HepG2 (cell line): ENCODE measurements around the gene RHOT2. TPM values are rescaled to one million over a fixed set of nuclear protein-coding genes. Genes with fewer than 3 reads are reported as not detected.

Experiments
- ATAC-seq: fragments of 200-7000 bp; cut with Tn5 transposase; 3 replicates; pipeline ENCODE4 v1.9.1; 2020; ENCODE audit warnings: mild to moderate bottlenecking, moderate library complexity
- BruUV-seq: library from RNA; stranded (reverse); fragments of 400-500 nt; replicated peaks from 2 replicates; lab custom pipeline; 2021; lab: Mats Ljungman, UMichigan
- CTCF ChIA-PET: fragments of 300-600 bp; formaldehyde crosslinking; extraction: SDS; loops from one replicate; lab custom pipeline; 2021; ENCODE audit warnings: low total read pairs, inconsistent platforms, low intra/inter-chr PET ratio; lab: Yijun Ruan, JAX
- POLR2A ChIA-PET: fragments of 350-600 bp; sonication (Branson Sonifier 250); formaldehyde crosslinking; loops from one replicate; lab custom pipeline; 2020; ENCODE audit warnings: antibody characterized with exemption, inconsistent platforms; lab: Yijun Ruan, JAX
- DNase-seq: peaks from one replicate; pipeline ENCODE4 v3.0.0-alpha.2; 2015; ENCODE audit warnings: low spot score
- FAIRE-seq: peaks from 3 replicates; lab custom pipeline; 2011; peaks lifted over from hg19 to GRCh38; lab: Jason Lieb, UNC
- H2AFZ ChIP-seq: one replicate; pipeline ENCODE4 v1.6.1; 2011; ENCODE audit warnings: low read length, inconsistent platforms
- H3K27ac ChIP-seq: fragments of 300-600 bp; 3 replicates; pipeline ENCODE4 v1.8.0; 2011; ENCODE audit warnings: mixed run types, mild to moderate bottlenecking, mixed read lengths, low read length, inconsistent platforms; ENCODE audit not compliant: insufficient read depth; ENCODE audit errors: extremely low read length
- H3K27me3 ChIP-seq, 2 experiments: fragments of 200-600 bp in 1 of 2; 2 replicates in 1 of 2; 3 replicates in 1 of 2; pipeline versions ENCODE4 v1.6.0 to v1.8.0; 2011; ENCODE audit warnings: low read length in 2 of 2, mild to moderate bottlenecking in 2 of 2, moderate library complexity in 2 of 2, inconsistent platforms in 1 of 2; ENCODE audit not compliant: insufficient read depth in 2 of 2, control insufficient read depth in 1 of 2
- H3K36me3 ChIP-seq, 2 experiments: fragments of 200-600 bp in 1 of 2; replicated peaks in 1 of 2; 2 replicates in 1 of 2; 3 replicates in 1 of 2; pipeline versions ENCODE4 v1.5.1 to v1.8.0; 2011; ENCODE audit warnings: low read length in 2 of 2, inconsistent platforms in 1 of 2; ENCODE audit not compliant: insufficient read depth in 2 of 2, control insufficient read depth in 1 of 2
- H3K4me1 ChIP-seq: 2 replicates; pipeline ENCODE4 v1.5.1; 2012; ENCODE audit warnings: low read length, inconsistent platforms; ENCODE audit not compliant: insufficient read depth
- H3K4me2 ChIP-seq: 2 replicates; pipeline ENCODE4 v1.6.0; 2011; ENCODE audit warnings: low read depth, low read length, inconsistent platforms
- H3K4me3 ChIP-seq, 3 experiments: fragments of 200-600 bp in 1 of 3; sonication (generic), shearing (Covaris generic) in 1 of 3; replicated peaks in 1 of 3; 2 replicates each; pipeline ENCODE4 v1.5.1; 2011 to 2016; ENCODE audit warnings: low read length in 3 of 3, inconsistent platforms in 2 of 3, low read depth in 2 of 3, mild to moderate bottlenecking in 2 of 3, control low read depth in 1 of 3, mixed read lengths in 1 of 3; ENCODE audit not compliant: insufficient read depth in 1 of 3
- H3K79me2 ChIP-seq: one replicate; pipeline ENCODE4 v1.6.1; 2011; ENCODE audit warnings: low read length, inconsistent platforms; ENCODE audit not compliant: insufficient read depth
- H3K9ac ChIP-seq: 2 replicates; pipeline ENCODE4 v1.6.0; 2011; ENCODE audit warnings: mild to moderate bottlenecking, low read depth, low read length, inconsistent platforms; ENCODE audit not compliant: insufficient read depth
- H3K9me3 ChIP-seq: 2 replicates; pipeline ENCODE4 v1.5.1; 2012; ENCODE audit warnings: mild to moderate bottlenecking, low read length
- H4K20me1 ChIP-seq: 2 replicates; pipeline ENCODE4 v1.6.0; 2011; ENCODE audit warnings: inconsistent platforms, mild to moderate bottlenecking, low read length, moderate library complexity; ENCODE audit not compliant: insufficient read depth
- FLYWCH1 ChIP-seq: sonication (generic); formaldehyde crosslinking; IDR thresholded peaks from 2 replicates; pipeline ENCODE4 v1.8.1; 2023; ENCODE audit warnings: mild to moderate bottlenecking, missing genetic modification reagents
- GLI4 ChIP-seq: sonication (generic); formaldehyde crosslinking; IDR thresholded peaks from 2 replicates; pipeline ENCODE4 v1.5.1; 2020; ENCODE audit warnings: missing genetic modification reagents, mild to moderate bottlenecking, moderate library complexity, borderline replicate concordance
- LCORL ChIP-seq, 2 experiments: fragments of 450-650 bp in 1 of 2; sonication (generic) in 1 of 2; formaldehyde crosslinking in 1 of 2; IDR thresholded peaks; 2 replicates each; pipeline versions ENCODE4 v1.5.0 to v1.6.1; 2017 to 2020; ENCODE audit warnings: antibody characterized with exemption in 1 of 2, missing genetic modification reagents in 1 of 2
- PCBP1 ChIP-seq: fragments of 200-400 bp; formaldehyde crosslinking; IDR thresholded peaks from 2 replicates; pipeline ENCODE4 v1.6.1; 2017; ENCODE audit warnings: mild to moderate bottlenecking, low read depth, low read length, borderline replicate concordance
- RFXAP ChIP-seq: sonication (generic); formaldehyde crosslinking; IDR thresholded peaks from 2 replicates; pipeline ENCODE4 v1.4.0; 2020; ENCODE audit warnings: missing genetic modification reagents, borderline replicate concordance
- ZNF225 ChIP-seq: sonication (generic); formaldehyde crosslinking; IDR thresholded peaks from 2 replicates; pipeline ENCODE4 v1.4.0; 2020; ENCODE audit warnings: mild to moderate bottlenecking, missing genetic modification reagents
- ZNF7 ChIP-seq: IDR thresholded peaks from 2 replicates; pipeline ENCODE4 v1.6.1; 2016; ENCODE audit warnings: missing biosample characterization, missing genetic modification reagents
- WGBS: methylation state at CpG from one replicate; pipeline ENCODE4 v1.1.6; 2017; ENCODE audit warnings: low lambda C conversion rate; 5-methylcytosine and 5-hydroxymethylcytosine counted together
- in situ Hi-C: cut with HindIII; loops from 2 replicates; pipeline ENCODE4 v1.10.0; 2017; ENCODE audit warnings: low pct_unique_long_range_greater_than_20kb; ENCODE audit not compliant: extremely low pct_ligation_motif_present
- intact Hi-C: fragments of 100-400 bp; cut with micrococcal nuclease; formaldehyde crosslinking; loops from one replicate; pipeline ENCODE4 v1.10.0; 2022; ENCODE audit not compliant: unreplicated experiment
- polyA plus RNA-seq, 8 experiments: library from polyadenylated mRNA; depleted of rRNA in 3 of 8; stranded (reverse) in 7 of 8; unstranded in 1 of 8; fragments of >200 nt; fragmentation: Illumina TruSeq in 4 of 8; extraction: Trizol in 4 of 8; gene quantifications; 2 replicates each; pipeline versions ENCODE4 v1.2.1 to v1.2.3, GENCODE V29; 2011 to 2016; ENCODE audit warnings: low read depth in 4 of 8, missing spikeins in 1 of 8, mixed read lengths in 1 of 8; ENCODE audit not compliant: insufficient read depth in 1 of 8
- total RNA-seq, 5 experiments: library from RNA; depleted of rRNA; stranded (reverse); fragments of >200 nt; fragmentation: Illumina TruSeq; extraction: Trizol; gene quantifications; 2 replicates each; pipeline ENCODE4 v1.2.3, GENCODE V29; 2016; ENCODE audit warnings: low read depth in 1 of 5
- TF ChIP-seq, protein P1 (sequence below): sonication (generic); formaldehyde crosslinking; conservative IDR thresholded peaks from 2 replicates; pipeline ENCODE4 v1.8.1; 2023; ENCODE audit warnings: missing genetic modification reagents
- TF ChIP-seq, protein P2 (sequence below): sonication (generic); formaldehyde crosslinking; IDR thresholded peaks from 2 replicates; pipeline ENCODE4 v1.4.0; 2020; ENCODE audit warnings: missing genetic modification reagents, mild to moderate bottlenecking, borderline replicate concordance
- TF ChIP-seq, protein P3 (sequence below): IDR thresholded peaks from 2 replicates; pipeline ENCODE4 v1.6.1; 2012; ENCODE audit warnings: inconsistent platforms

Gene RHOT2
- total and polyA plus RNA-seq, 2 of the 13 experiments (the other 11 are each of a cell fraction or from before 2014, with no cell fraction given), result 63.6 to 76.9 TPM

DNA sequence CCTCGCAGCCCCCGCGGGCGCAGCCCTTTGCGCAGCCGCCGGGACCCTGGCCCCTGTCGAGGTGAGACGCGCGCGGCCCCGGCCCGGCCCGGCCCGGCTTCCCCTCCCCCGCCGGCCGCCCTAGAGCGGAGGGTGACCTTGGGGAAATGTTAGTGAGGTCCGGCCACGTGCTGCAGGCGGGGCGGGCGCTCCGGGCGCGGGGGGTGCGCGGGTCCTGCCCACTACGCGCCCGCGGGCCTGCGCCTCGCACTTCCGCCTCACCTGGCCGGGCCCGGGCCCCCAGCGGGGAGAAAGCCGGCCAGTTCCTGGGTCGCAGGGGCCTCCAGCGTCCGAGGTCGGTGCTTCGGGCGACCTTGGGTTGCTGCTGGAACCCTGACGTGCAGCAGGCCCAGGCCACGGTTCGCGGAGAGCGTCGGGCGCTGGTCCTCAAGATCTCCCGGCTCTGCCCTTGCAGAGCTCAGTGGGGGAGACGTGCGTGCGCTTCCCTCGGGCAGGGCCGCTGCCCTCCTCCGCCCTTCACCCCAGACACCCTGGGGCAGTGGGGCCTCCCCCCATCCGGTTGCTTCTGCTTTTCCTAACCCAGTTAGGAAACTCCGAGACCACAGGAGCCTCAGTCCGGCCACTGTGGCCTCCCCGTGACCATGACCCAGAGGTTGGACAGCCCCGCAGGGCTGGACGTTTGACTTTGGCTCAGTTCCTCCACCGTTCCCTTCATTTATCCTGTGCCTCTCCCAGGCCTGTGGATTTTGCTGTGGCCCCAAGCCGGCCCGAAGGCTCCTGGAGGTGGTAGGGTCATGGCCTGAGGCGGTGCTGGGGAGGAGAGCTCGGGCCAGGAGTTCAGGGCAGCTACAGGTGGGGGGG lies 25.5 kb upstream of the RHOT2 start (continued):
- TF ChIP-seq, protein P1, sequence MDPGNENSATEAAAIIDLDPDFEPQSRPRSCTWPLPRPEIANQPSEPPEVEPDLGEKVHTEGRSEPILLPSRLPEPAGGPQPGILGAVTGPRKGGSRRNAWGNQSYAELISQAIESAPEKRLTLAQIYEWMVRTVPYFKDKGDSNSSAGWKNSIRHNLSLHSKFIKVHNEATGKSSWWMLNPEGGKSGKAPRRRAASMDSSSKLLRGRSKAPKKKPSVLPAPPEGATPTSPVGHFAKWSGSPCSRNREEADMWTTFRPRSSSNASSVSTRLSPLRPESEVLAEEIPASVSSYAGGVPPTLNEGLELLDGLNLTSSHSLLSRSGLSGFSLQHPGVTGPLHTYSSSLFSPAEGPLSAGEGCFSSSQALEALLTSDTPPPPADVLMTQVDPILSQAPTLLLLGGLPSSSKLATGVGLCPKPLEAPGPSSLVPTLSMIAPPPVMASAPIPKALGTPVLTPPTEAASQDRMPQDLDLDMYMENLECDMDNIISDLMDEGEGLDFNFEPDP (CRISPR knock-in tag), result no peak
- TF ChIP-seq LCORL (IDR thresholded peaks at IDR 0.05) (no peak), LCORL (CRISPR knock-in tag; IDR thresholded peaks at IDR 0.05) (peak; percentile 68)

DNA sequence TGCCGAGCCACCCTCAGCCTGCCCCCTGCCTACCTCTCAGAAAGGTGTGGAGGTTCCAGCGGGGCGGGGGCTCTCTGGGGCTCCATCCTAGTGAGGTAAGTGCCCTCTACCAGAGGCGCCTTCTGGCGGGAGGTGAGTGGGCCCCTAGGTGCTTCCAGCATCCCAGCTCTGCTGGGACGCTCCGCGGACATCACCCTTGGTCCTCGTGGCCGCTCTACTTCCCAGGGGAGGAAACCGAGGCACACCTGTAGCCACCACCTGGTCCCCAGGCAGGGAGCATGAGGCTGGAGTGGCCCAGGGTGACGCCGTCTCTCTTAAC lies 24.9 kb upstream of the RHOT2 start:
- H3K4me2 ChIP-seq, result peak overlapping the region; percentile 98
- H3K79me2 ChIP-seq, result peaks cover 27% of the 10 kb centered on the region
- H3K36me3 ChIP-seq, result no peaks in the 10 kb centered on the region
- WGBS, result 0% methylated on average over 1 of the region's 13 CpGs
- peaks cover 69% of the 10 kb centered on the region for H3K4me1 ChIP-seq
- peak overlapping the region; percentile 94 for H3K9ac ChIP-seq
- no peak overlapping the region for H2AFZ ChIP-seq
- intact Hi-C loops, result loop anchor here (10.0 kb wide), 1 partner anchor 58 kb away; no protein-coding TSS in a partner anchor
- TF ChIP-seq FLYWCH1 (no peak), GLI4 (no peak), ZNF7 (CRISPR knock-in tag) (no peak), ZNF225 (CRISPR knock-in tag) (peak; percentile 50; the same call in 1 of the 2 replicates), PCBP1 (0 out of 2 replicates have a peak, but pooled peaks have one; percentile 17), RFXAP (CRISPR knock-in tag) (no peak)
- TF ChIP-seq, protein P2, sequence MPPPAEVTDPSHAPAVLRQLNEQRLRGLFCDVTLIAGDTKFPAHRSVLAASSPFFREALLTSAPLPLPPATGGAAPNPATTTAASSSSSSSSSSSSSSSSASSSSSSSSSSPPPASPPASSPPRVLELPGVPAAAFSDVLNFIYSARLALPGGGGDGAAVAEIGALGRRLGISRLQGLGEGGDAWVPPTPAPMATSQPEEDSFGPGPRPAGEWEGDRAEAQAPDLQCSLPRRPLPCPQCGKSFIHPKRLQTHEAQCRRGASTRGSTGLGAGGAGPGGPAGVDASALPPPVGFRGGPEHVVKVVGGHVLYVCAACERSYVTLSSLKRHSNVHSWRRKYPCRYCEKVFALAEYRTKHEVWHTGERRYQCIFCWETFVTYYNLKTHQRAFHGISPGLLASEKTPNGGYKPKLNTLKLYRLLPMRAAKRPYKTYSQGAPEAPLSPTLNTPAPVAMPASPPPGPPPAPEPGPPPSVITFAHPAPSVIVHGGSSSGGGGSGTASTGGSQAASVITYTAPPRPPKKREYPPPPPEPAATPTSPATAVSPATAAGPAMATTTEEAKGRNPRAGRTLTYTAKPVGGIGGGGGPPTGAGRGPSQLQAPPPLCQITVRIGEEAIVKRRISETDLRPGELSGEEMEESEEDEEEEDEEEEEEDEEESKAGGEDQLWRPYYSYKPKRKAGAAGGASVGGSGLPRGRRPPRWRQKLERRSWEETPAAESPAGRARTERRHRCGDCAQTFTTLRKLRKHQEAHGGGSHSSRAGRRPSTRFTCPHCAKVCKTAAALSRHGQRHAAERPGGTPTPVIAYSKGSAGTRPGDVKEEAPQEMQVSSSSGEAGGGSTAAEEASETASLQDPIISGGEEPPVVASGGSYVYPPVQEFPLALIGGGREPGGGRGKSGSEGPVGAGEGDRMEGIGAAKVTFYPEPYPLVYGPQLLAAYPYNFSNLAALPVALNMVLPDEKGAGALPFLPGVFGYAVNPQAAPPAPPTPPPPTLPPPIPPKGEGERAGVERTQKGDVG (CRISPR knock-in tag), result 0 out of 2 replicates have a peak, but pooled peaks have one; percentile 46
- TF ChIP-seq, protein P3, sequence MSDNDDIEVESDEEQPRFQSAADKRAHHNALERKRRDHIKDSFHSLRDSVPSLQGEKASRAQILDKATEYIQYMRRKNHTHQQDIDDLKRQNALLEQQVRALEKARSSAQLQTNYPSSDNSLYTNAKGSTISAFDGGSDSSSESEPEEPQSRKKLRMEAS, result 0 out of 2 replicates have a peak, but pooled peaks have one; percentile 19
- peak overlapping the region; percentile 59 to 89 (median 82) for H3K4me3 ChIP-seq
- ChIA-PET CTCF (no interaction called here), POLR2A (interaction anchor here (1.0 to 2.0 kb wide), 6 partner anchors 9 to 64 kb away, joined by 3 to 7 read pairs (median 4); partner anchors contain the start of genes RHBDL1 and STUB1)
- peaks cover 4% of the 10 kb centered on the region; the same call in 1 of the 2 replicates for H4K20me1 ChIP-seq
- in situ Hi-C loops, result no loop called here
- no peaks in the 10 kb centered on the region for H3K27me3 ChIP-seq
- peak overlapping the region; percentile 94 for H3K27ac ChIP-seq
- BruUV-seq, result no TSS peak
- FAIRE-seq (no peak), DNase-seq (no peak), ATAC-seq (no peak)
- no peaks in the 10 kb centered on the region for H3K9me3 ChIP-seq
